Measurements from ENCODE around the gene SCAI.
A peak's percentile ranks its signal among the peaks of the same experiment; 100 is the strongest.
"Not testable (repeated sequence)": the region's sequence is repeated elsewhere in the genome, so short reads cannot be mapped to it uniquely, and the experiment has no call there.

Gene SCAI

DNA sequence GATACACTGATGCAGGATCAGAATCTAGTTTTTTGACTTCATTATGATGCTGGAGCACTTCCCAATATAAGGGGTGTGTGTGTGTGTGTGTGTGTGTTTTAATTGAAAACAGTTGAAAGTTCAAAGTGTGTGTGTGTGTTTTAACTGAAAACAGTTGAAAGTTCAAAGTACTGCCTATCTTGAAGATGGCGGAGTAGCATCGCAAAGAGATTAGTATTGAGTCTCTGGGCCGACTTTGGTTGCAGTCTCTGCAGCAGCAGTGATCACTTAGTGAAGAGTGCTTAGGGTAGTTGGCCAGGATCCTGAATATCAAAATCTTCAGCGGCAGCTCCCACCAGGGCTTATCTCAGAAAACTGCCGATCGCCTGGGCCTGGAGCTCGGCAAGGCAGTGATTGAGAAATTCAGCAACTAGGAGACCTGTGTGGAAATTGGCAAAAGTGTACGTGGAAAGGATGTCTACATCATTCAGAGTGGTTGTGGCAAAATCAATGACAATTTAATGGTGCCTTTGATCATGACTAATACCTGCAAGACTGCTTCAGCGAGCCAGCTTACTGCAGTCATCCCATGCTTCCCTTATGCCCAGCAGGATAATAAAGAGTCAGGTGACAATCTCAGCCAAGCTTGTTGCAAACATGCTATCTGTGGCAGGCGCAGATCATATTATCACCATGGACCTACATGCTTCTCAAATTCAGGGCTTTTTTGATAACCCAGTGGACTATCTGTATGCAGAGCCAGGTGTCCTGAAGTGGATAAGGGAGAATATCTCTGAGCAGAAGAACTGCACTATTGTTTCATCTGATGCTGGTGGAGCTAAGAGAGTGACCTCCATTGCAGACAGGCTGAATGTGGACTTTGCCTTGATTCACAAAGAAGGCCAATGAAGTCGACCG lies 7.3 kb upstream of the SCAI start:
- no peak for DNase-seq

DNA sequence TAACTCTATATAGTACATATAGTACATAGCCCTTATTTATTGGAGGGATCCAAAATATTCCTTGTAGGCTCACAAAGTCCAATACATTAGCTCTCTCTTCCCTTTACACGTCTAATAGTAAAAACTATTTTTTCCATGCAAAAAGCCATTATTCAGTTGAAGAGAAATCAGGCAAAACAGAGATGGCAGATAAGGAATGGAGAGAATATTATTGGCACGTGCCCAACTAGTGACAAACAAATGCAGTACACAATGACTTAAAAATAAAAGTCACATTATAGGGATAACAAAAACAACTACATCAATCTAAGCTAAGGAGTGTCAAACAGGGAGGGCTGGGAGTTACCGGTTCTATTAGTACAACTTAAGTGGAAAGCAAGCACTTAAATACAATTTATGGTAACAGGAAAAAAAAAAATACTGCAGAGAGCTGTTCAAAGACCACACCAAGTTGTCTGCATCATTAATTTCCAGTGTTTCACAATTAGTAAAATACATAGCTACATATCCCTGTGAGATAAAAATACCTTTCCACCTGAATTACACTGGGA lies 4.1 kb upstream of the SCAI start:
- DNase-seq, result no peak

- no peak for DNase-seq
Measured at GRCh38 chr9:125146247-125146646, 2.9 kb upstream of the SCAI start.

GRCh38 chr9:125145425-125145824 lies 2.1 kb upstream of the SCAI start:
- no peak for DNase-seq

DNA sequence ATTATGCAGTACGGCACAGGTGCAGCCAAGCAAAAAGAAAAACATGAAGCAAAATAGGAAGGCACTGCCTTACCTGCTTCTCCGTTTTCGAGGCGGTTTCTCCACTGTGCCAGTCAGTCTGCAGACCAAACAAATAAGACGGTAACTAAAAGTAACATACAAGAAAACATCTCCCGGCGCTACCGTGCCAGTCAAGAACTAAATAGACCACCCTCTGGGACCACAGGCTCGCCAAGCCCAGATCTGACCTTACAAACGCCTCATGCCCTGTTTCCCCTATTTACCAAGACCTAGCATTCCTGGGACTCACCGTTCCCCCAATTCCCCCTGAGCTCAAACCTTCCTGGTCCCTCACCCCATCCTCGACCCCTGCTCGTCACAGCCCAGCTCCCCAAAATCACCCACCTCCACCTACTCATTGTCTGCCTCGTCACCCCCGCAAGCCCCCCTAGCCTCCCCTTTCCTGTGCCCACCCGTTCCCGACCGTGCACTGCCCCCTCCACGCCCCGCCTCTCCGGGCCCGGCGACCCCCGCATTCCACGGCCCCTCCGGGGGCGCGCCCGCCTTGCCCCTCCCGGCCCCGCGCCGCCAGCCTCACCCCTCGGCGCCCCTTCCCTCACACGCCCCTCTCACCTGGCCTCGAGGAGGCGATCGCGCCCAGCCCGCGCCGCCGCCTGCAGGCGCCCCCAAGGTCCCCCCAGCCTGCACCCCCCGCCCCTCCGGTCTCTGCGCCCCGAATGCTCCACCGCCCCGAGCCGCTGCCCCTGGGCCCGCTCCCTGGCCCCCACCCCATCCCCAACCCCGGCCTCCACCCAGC lies 560 bp downstream of the SCAI start:
- DNase-seq, result peak in 5 of 56 donors; percentile 4 to 46 (median 13)

GRCh38 chr9:125141751-125142150 lies 1.6 kb downstream of the SCAI start:
- no peak for DNase-seq

- DNase-seq, result no peak
Measured at GRCh38 chr9:125141251-125141650, 2.1 kb downstream of the SCAI start.

DNA sequence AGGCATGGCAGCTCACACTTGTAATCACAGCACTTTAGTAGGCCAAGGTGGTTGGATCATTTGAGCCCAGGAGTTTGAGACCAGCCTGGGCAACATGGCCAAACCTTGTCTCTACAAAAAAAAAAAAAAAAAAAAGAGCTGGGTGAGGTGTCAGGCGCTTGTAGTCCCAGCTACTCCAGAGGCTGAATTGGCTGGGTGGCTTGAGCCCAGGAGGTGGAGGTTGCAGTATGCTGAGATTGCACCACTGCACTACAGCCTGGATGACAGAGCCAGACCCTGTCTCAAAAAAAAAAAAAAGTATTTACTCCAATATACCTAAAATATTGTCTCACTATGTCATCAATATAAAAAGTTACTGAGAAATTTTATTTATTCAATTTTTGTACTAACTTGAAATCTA lies 2.8 kb downstream of the SCAI start:
- DNase-seq, result no peak

DNA sequence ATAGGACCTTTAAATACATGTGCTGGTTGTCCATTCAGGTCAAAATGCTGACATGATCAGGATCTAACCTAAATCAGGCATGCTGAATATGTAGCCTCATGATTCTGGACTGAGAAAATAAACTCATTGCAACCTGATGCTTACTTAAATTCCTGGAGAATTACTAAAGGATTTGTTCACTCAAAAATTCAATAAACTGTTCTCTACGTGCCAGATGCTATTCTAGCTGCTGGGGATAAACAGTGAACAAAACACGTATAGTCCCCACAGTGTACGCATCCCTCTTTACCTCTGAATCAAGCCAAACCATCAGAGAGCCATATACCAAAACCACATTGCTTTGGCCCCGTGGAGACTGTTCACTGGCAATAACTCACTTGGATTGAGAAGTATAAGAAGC lies 6.1 kb downstream of the SCAI start:
- DNase-seq, result no peak

GRCh38 chr9:125134976-125135375 lies 8.4 kb downstream of the SCAI start:
- no peak for DNase-seq

DNA sequence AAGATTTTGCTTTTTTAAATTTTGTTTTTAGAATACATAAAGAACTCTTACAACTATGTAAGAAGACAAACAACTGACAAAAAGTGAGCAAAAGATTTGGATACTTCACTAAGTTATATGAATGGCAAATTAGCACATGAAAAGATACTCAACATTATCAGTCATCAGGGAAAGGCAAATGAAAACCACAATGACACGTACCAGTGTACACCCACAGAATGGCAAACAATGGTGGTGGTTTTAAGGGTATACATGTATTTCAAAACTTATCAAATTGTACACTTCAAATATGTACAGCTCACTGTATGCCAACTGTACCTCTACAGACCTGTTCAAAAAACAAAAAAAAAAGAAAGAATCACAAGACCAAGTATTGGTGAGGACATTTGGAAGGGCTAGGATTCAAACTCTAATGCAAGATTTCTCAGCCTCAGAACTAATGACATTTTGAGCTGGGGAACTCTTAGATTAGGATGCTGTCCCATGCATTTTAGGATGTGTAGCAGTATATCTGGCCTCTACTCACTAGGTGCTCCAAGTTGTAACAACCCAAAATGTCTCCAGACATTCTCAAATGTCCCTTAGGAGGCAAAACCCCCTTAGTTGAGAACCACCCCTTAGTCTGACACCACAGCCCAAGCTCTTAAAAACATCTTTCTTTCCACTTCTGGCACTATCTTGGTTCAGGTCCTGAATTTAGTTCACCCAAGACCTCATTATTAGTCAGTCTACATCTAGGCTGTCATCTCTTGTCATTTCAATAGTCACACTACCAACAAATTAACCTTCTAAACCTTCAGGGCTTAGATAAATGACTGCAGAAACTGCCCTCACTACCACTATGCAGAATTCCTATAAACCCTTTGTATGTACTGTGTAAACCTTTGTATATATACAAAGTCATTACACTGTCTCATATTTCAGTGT lies 9.7 kb downstream of the SCAI start:
- no peak for DNase-seq

- DNase-seq, result no peak
Measured at GRCh38 chr9:125131778-125132177, 11.6 kb downstream of the SCAI start.

DNA sequence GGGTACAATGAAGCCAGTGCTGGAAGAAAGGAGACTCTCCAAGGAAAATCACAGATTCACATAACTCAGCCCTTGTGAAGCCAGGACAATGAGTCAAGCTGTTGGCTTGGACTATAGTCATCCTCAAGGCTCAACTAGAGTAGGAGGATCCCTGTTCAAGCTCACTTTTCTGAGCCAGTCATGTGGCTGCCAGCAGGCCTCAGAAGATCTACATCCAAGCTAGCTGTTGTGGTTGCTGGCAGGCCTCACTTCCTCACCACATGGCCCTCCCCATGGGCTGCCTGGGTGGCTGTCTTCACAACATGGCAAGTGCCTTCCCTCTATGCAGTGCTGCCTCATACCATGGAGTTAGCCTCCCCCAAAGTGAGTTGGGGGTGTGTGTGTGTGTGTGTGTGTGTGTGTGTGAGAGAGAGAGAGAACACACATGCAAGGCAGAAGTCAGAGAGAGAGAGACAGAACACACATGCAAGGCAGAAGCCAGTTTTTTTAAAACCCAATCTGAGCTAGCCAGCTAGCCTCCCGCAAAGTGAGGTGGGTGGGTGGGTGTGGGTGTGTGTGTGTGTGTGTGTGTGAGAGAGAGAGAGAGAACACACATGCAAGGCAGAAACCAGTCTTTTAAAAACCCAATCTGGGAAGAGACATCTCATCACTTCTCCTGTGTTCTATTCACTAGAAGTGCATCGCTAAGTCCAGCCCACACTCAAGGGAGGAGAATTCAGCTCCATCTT lies 17.1 kb downstream of the SCAI start:
- peak in 48 of 56 donors; percentile 3 to 78 (median 42) for DNase-seq

- DNase-seq, result no peak
Measured at GRCh38 chr9:125125523-125125922, 17.8 kb downstream of the SCAI start.

DNA sequence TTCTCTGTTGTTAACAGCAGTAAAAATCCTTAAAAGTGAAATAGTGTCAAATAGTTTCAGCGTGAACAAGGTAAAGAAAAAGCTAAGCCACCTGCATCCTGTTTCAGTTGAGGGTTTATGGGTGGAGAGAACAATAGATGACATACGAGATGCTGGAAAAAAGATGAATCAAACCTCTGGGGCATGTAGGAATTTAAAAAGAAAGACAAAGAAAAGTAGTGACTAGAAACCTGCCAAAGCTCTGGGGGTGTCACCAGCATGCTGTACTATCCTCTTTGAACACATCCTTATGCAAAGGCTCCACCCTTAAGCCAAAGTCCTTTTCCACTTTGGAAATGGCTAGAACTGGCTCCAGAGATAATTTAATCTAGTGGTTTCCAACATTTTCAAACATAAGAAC lies 22.2 kb downstream of the SCAI start:
- no peak for DNase-seq

DNA sequence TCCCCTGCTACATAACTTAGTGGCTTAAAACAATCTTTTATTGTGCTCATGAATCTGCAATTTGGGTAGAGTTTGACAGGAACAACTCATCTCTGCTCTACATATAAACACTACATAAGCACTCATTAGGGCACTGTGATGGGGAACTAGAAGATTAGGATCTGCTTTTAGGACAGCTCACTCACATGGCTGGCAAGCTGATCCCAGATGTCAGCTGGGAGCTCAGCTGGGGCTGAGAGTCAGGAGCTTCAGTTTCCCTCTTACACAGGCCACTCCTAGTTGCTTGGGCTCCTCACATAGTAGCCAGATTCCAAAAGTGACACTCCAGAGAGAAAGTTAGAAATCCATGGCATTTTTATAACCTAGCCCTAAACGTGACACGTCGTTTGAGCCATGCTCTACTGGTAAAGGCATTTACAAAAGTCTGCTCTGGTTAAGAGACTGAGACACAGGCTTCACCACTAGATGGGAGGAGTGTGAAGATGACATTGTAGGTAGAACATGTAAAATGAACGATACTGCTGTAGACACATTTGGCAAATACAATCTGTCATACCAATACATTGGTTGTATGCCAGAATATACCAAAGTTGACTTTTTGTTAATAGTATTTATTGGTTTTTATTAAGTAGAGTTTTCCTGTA lies 23.6 kb downstream of the SCAI start:
- no peak for DNase-seq

DNA sequence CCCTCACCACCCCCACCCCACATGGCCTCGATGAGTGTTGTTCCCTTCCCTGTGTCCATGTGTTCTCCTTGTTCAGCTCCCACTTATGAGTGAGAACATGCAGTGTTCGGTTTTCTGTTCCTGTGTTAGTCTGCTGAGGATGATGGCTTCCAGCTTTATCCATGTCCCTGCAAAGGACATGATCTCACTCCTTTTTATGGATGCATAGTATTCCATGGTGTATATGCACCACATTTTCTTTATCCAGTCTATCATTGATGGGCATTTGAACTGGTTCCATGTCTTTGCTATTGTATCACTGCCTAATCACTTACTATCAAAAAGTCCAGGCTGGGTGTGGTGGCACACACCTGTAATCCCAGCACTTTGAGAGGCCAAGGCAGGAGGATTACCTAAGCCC lies 24.6 kb downstream of the SCAI start:
- DNase-seq, result not testable (repeated sequence)

- not testable (repeated sequence) for DNase-seq
Measured at GRCh38 chr9:125114503-125114902, 28.8 kb downstream of the SCAI start.

- no peak for DNase-seq
Measured at GRCh38 chr9:125110464-125110863, 32.9 kb downstream of the SCAI start.

GRCh38 chr9:125108541-125108940 lies 34.8 kb downstream of the SCAI start:
- DNase-seq, result not testable (repeated sequence)

All from amygdala (tissue), 56 donors.